ENCODE results near the gene FDX1.

GRCh38 chr11:110428040-110428439 lies 1.7 kb upstream of the FDX1 start:
- TF ChIP-seq CTCF (IDR thresholded peaks at IDR 0.05 in 2 of 3, conservative IDR thresholded peaks at IDR 0.05 in 1 of 3; ENCODE audit: borderline replicate concordance in 1 of 3, insufficient read depth in 1 of 3, low read depth in 2 of 3, low read length in 2 of 3): no peak
- TF ChIP-seq EZH2 (IDR thresholded peaks at IDR 0.05): no peak
- no peak for TF ChIP-seq EZH2phosphoT487 (IDR thresholded peaks at IDR 0.05; ENCODE audit: borderline replicate concordance)
- no peak for TF ChIP-seq YY1 (IDR thresholded peaks at IDR 0.05; ENCODE audit: extremely low read depth, insufficient replicate concordance, low read depth, low read length)

All from HCT116 (cell line).